Kidney epithelial cell (primary cell): ENCODE measurements around the gene ASCC3. TPM values are rescaled to one million over a fixed set of nuclear protein-coding genes. Genes with fewer than 3 reads are reported as not detected.

Experiments used
- DNase-seq: peaks from one replicate; pipeline ENCODE4 v3.0.0-alpha.2; 2010; ENCODE audit warnings: low read depth
- H3K27me3 ChIP-seq: 2 replicates; pipeline ENCODE4 v1.6.0; 2011; ENCODE audit warnings: low read length; ENCODE audit not compliant: control insufficient read depth, insufficient read depth
- H3K36me3 ChIP-seq: 2 replicates; pipeline ENCODE4 v1.5.1; 2011; ENCODE audit warnings: low read length; ENCODE audit not compliant: control insufficient read depth, insufficient read depth
- H3K4me3 ChIP-seq: 2 replicates; pipeline ENCODE4 v1.5.1; 2011; ENCODE audit warnings: low read depth, mild to moderate bottlenecking, control low read depth, low read length
- CTCF ChIP-seq: IDR thresholded peaks from 2 replicates; pipeline ENCODE4 v1.5.1; 2011; ENCODE audit warnings: mild to moderate bottlenecking, moderate library complexity, low read length, control low read depth, inconsistent platforms; ENCODE audit not compliant: insufficient read depth, poor library complexity, severe bottlenecking
- total RNA-seq: library from RNA; depleted of rRNA; stranded (reverse); fragments of >200 nt; gene quantifications from 2 replicates; pipeline ENCODE4 v1.2.3, GENCODE V29; 2015

Gene ASCC3
- total RNA-seq, 1 donor from 2014 or later: 41.9 TPM

DNA sequence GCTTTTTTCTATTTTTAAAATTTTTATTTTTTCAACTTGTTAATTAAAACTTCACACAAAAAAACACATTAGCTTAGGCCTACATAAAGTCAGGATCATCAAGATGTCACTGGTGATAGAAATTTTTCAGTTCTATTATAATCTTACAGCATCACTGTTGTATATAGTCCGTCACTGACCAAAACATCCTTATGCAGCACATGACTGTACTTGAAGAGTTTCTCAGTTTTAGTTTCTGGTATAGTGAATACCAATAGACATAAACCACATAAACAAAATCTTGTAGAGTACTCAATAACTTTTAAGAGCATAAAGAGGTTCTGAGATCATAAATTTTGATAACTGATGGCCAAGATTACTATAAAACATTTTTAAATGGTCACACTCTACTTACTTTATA is 71.8 kb downstream of the ASCC3 start:
- TF ChIP-seq CTCF: no peak
- DNase-seq: no peak

GRCh38 chr6:100808638-100809275 is 72.4 kb downstream of the ASCC3 start:
- TF ChIP-seq CTCF: no peak
- DNase-seq: peak; percentile 29

More for the DNA sequence above, 71.8 kb downstream of the ASCC3 start:
- H3K36me3 ChIP-seq: no peaks in the 10 kb centered on the region
- no peak overlapping the region for H3K4me3 ChIP-seq
- H3K27me3 ChIP-seq: no peaks in the 10 kb centered on the region

DNA sequence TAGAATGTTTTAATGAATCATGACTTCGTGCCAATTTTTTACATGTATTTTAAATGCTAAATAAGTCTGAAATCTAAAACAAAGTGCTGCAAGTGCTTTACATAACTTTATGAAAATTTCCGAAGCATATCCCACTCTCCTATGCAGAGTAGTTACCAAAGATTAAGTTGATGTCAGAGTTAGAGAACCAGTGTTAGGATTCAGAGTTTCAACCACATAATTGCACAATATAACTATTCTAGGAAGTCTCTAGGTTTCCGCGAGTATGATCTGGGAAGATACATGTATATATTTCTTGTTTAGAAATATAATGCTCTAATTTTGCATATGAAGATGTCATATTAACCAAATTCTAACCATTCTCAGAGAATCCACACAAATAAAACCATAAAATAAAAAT is 74.8 kb downstream of the ASCC3 start:
- H3K27me3 ChIP-seq: no peaks in the 10 kb centered on the region
- no peaks in the 10 kb centered on the region for H3K36me3 ChIP-seq
- TF ChIP-seq CTCF: no peak
- no peak for DNase-seq
- H3K4me3 ChIP-seq: no peak overlapping the region

More at GRCh38 chr6:100808638-100809275, 72.4 kb downstream of the ASCC3 start:
- Histone ChIP-seq H3K27me3 (no peaks in the 10 kb centered on the region), H3K4me3 (no peak overlapping the region), H3K36me3 (no peaks in the 10 kb centered on the region)

GRCh38 chr6:100803264-100804045 is 77.7 kb downstream of the ASCC3 start:
- DNase-seq: peak; percentile 7
- Histone ChIP-seq H3K4me3 (no peak overlapping the region), H3K27me3 (no peaks in the 10 kb centered on the region), H3K36me3 (no peaks in the 10 kb centered on the region)
- TF ChIP-seq CTCF: no peak

DNA sequence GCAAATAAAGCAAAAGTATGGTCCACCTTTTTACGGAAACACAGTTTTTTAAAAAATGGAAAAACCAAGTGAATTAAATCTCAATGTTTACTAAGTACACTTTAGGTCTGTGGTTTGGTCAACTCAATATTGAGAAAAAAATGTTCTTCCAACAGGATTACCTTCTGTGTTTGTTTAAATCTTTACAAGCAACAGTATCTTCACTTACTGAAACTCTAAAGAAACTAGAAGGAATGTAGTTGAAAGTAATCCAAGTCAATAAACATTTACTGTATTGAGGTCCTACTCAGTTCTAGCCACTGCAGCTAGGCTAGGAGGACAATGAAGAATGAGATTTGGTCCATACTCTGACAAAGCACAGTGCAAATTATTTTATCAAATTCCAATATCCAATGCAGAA is 80.1 kb downstream of the ASCC3 start:
- no peaks in the 10 kb centered on the region for H3K27me3 ChIP-seq
- no peaks in the 10 kb centered on the region for H3K36me3 ChIP-seq
- TF ChIP-seq CTCF: no peak
- no peak for DNase-seq
- H3K4me3 ChIP-seq: no peak overlapping the region
